Measurements from ENCODE around the gene PCDHGA1. TPM values are rescaled to one million over a fixed set of nuclear protein-coding genes. Genes with fewer than 3 reads are reported as not detected.
"Not testable (repeated sequence)": the region's sequence is repeated elsewhere in the genome, so short reads cannot be mapped to it uniquely, and the experiment has no call there.

PCDHGA1 gene
- total RNA-seq, 2 donors from 2014 or later = 0.33 to 0.78 TPM

DNA sequence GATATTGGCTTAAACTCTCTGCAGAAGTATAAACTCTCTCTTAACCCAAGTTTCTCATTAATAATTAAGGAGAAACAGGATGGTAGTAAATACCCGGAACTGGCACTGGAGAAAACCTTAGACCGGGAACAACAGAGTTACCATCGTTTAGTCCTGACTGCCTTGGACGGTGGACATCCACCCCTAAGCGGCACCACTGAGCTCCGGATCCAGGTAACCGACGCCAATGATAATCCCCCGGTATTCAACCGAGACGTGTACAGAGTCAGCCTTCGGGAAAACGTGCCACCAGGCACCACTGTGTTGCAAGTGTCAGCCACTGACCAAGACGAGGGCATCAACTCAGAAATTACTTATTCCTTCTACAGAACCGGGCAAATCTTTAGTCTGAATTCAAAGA lies 68.3 kb downstream of the PCDHGA1 start:
- H3K9me3 ChIP-seq = peaks cover 0 to 63% (median 8%) of the 10 kb centered on the region in 3 donors
- DNase-seq (no peak), ATAC-seq (no peak)
- no peaks in the 10 kb centered on the region for H3K4me1 ChIP-seq
- no peak overlapping the region for H3K27ac ChIP-seq
- TF ChIP-seq POLR2A (IDR thresholded peaks at IDR 0.05) = no peak
- H3K27me3 ChIP-seq = no peaks in the 10 kb centered on the region
- H3K36me3 ChIP-seq (replicated peaks in 1 of 2; ENCODE audit: insufficient read depth in 1 of 2, low read depth in 2 of 2) = no peaks in the 10 kb centered on the region
- WGBS, 2 donors = 19 to 30% methylated on average over 15 of the region's 15 CpGs
- no peak overlapping the region for H3K4me3 ChIP-seq
- intact Hi-C loops (cut with DNase I) = no loop called here

DNA sequence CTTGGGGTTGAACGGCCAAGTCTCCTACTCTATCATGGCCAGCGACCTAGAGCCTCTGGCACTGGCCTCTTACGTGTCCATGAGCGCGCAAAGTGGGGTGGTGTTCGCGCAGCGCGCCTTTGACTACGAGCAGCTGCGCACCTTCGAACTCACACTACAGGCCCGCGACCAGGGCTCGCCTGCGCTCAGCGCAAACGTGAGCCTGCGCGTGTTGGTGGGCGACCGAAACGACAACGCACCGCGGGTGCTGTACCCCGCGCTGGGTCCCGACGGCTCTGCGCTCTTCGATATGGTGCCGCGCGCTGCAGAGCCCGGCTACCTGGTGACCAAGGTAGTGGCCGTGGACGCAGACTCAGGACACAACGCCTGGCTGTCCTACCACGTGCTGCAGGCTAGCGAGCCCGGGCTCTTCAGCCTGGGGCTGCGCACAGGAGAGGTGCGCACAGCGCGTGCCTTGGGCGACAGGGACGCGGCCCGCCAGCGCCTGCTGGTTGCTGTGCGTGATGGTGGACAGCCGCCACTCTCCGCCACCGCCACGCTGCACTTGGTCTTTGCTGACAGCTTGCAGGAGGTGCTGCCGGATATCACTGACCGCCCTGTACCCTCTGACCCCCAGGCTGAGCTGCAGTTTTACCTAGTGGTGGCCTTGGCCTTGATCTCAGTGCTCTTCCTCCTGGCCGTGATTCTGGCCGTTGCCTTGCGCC lies 69.4 kb downstream of the PCDHGA1 start:
- no peaks in the 10 kb centered on the region for H3K36me3 ChIP-seq (replicated peaks in 1 of 2; ENCODE audit: insufficient read depth in 1 of 2, low read depth in 2 of 2)
- no peaks in the 10 kb centered on the region for H3K4me1 ChIP-seq
- no peak overlapping the region for H3K27ac ChIP-seq
- intact Hi-C loops (cut with DNase I) = no loop called here
- WGBS, 2 donors = 17 to 25% methylated on average over 11 to 51 of the region's 61 CpGs
- DNase-seq = no peak
- no peak overlapping the region for H3K4me3 ChIP-seq
- no peaks in the 10 kb centered on the region for H3K27me3 ChIP-seq
- peaks cover 0 to 64% (median 10%) of the 10 kb centered on the region in 3 donors for H3K9me3 ChIP-seq
- no peak for ATAC-seq
- no peak for TF ChIP-seq POLR2A (IDR thresholded peaks at IDR 0.05)
- TF ChIP-seq, protein P1, sequence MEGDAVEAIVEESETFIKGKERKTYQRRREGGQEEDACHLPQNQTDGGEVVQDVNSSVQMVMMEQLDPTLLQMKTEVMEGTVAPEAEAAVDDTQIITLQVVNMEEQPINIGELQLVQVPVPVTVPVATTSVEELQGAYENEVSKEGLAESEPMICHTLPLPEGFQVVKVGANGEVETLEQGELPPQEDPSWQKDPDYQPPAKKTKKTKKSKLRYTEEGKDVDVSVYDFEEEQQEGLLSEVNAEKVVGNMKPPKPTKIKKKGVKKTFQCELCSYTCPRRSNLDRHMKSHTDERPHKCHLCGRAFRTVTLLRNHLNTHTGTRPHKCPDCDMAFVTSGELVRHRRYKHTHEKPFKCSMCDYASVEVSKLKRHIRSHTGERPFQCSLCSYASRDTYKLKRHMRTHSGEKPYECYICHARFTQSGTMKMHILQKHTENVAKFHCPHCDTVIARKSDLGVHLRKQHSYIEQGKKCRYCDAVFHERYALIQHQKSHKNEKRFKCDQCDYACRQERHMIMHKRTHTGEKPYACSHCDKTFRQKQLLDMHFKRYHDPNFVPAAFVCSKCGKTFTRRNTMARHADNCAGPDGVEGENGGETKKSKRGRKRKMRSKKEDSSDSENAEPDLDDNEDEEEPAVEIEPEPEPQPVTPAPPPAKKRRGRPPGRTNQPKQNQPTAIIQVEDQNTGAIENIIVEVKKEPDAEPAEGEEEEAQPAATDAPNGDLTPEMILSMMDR (IDR thresholded peaks at IDR 0.05) = no peak

DNA sequence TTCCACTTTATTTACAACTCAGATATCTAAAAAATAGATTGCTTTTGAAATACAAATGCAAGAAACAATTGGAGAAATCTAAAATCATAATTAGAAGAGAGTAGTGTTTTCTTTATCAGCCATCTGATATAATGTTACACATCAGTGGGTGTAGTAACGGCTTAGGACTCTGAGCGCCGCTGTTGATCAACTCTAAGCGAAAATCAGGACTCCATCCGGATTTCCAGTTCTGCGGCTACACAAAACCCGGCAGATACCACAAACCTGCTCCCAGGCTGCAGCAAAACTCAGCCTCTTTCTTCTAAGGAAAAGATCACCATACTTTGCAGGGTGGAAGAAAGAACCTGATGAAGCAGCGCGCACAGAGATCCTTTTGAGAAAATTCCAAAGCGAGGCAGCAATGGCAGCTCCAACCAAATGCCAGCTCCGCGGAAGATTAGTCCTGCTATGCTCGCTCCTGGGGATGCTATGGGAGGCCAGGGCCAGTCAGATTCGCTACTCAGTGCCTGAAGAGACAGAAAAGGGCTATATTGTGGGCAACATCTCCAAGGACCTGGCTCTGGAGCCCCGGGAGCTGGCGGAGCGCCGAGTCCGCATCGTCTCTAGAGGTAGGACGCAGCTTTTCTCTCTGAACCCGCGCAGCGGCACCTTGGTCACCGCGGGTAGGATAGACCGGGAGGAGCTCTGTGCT lies 72.4 kb downstream of the PCDHGA1 start, which contains the start of gene PCDHGA9:
PCDHGA9 (plus strand) TSS at position 226 of the 691 bp plus-strand sequence; CDS start at position 401, 175 bp downstream.
- Histone ChIP-seq H3K4me3 (no peak within 1 kb of the TSS), H3K27me3 (no peaks in the 10 kb centered on the region), H3K9me3 (peaks cover 0 to 65% (median 10%) of the 10 kb centered on the region in 3 donors), H3K4me1 (no peaks in the 10 kb centered on the region), H3K36me3 (replicated peaks in 1 of 2; ENCODE audit: insufficient read depth in 1 of 2, low read depth in 2 of 2) (no peaks in the 10 kb centered on the region), H3K27ac (no peak within 1 kb of the TSS)
- WGBS, 2 donors = 21 to 22% methylated on average over 25 to 27 of the region's 27 CpGs
- ATAC-seq (no peak), DNase-seq (no peak)
- no peak for TF ChIP-seq POLR2A (IDR thresholded peaks at IDR 0.05)
- TF ChIP-seq, protein P1 (IDR thresholded peaks at IDR 0.05) = peak in 3 of 7 experiments; percentile 24 to 32 (median 26)
- intact Hi-C loops (cut with DNase I) = no loop called here

DNA sequence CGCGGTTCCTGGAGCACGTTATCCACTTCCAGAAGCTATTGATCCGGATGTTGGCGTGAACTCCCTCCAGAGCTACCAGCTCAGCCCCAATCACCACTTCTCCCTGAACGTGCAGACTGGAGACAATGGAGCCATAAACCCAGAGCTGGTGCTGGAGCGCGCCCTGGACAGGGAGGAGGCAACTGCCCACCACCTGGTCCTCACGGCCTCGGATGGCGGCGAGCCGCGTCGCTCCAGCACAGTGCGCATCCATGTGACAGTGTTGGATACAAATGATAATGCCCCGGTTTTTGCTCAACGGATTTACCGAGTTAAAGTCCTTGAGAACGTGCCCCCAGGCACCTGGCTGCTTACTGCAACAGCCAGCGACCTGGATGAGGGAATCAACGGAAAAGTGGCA lies 73.1 kb downstream of the PCDHGA1 start:
- H3K9me3 ChIP-seq = peaks cover 0 to 71% (median 10%) of the 10 kb centered on the region in 3 donors
- no peaks in the 10 kb centered on the region for H3K4me1 ChIP-seq
- no peak overlapping the region for H3K27ac ChIP-seq
- no peak for TF ChIP-seq POLR2A (IDR thresholded peaks at IDR 0.05)
- TF ChIP-seq, protein P1 (IDR thresholded peaks at IDR 0.05) = no peak
- intact Hi-C loops (cut with DNase I) = no loop called here
- WGBS, 2 donors = 23% methylated on average over 17 to 22 of the region's 22 CpGs
- no peak overlapping the region for H3K4me3 ChIP-seq
- no peaks in the 10 kb centered on the region for H3K36me3 ChIP-seq (replicated peaks in 1 of 2; ENCODE audit: insufficient read depth in 1 of 2, low read depth in 2 of 2)
- no peak for ATAC-seq
- no peaks in the 10 kb centered on the region for H3K27me3 ChIP-seq
- DNase-seq = no peak

DNA sequence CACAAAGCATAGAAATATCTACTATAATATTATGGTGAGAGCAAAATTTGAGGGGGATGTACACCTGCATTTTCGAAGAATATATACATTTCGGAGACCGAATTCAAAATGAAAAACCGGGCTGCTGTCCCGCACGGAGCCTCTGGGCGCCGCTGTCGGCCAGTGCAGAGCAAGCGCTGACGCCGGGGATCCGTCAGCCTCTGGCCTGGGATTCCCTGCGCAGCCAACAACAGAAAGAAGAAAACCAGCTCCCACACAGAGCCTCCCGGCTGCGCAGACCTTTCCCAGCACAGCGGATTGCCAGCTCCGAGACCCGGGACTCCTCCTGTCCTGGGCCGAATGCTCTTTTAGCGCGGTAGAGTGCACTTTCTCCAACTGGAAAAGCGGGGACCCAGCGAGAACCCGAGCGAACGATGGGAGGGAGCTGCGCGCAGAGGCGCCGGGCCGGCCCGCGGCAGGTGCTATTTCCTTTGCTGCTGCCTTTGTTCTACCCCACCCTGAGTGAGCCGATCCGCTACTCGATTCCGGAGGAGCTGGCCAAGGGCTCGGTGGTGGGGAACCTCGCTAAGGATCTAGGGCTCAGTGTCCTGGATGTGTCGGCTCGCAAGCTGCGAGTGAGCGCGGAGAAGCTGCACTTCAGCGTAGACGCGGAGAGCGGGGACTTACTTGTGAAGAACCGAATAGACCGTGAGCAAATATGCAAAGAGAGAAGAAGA lies 77.6 kb downstream of the PCDHGA1 start, which contains the start of gene PCDHGB6:
PCDHGB6 (plus strand) TSS at position 232 of the 716 bp plus-strand sequence; CDS start at position 414, 182 bp downstream.
- H3K9me3 ChIP-seq = peaks cover 0 to 77% (median 11%) of the 10 kb centered on the region in 3 donors
- H3K4me3 ChIP-seq; H3K27ac ChIP-seq; H3K36me3 ChIP-seq (replicated peaks in 1 of 2; ENCODE audit: insufficient read depth in 1 of 2, low read depth in 2 of 2); H3K4me1 ChIP-seq; intact Hi-C loops (cut with DNase I); H3K27me3 ChIP-seq: not testable (repeated sequence)
- DNase-seq = peak; percentile 27 to 56 (median 34)
- TF ChIP-seq, protein P1 (IDR thresholded peaks at IDR 0.05) = peak in 5 of 7 experiments; percentile 37 to 55 (median 45)
- 9 to 17% methylated on average over 31 to 49 of the region's 51 CpGs for WGBS, 2 donors
- peak; percentile 73 for ATAC-seq

Measured in body of pancreas (tissue), 4 donors.